SK-N-SH (cell line): ENCODE results near the gene FLT1.

Experiments
- ELF1 ChIP-seq: IDR thresholded peaks from 2 replicates; pipeline ENCODE4 v1.4.0; 2012
- EP300 ChIP-seq, 2 experiments: IDR thresholded peaks; 2 replicates each; pipeline versions ENCODE4 v1.4.0 to v1.6.1; 2012; ENCODE audit warnings: borderline replicate concordance in 1 of 2, low read depth in 1 of 2, low read length in 1 of 2
- FOXJ3 ChIP-seq: sonication (generic); formaldehyde crosslinking; IDR thresholded peaks from 2 replicates; pipeline ENCODE4 v1.5.1; 2020; ENCODE audit warnings: mild to moderate bottlenecking, missing genetic modification reagents
- GABPA ChIP-seq: IDR thresholded peaks from 2 replicates; pipeline ENCODE4 v1.4.0; 2012; ENCODE audit warnings: low read depth, mild to moderate bottlenecking
- MXI1 ChIP-seq: IDR thresholded peaks from 2 replicates; pipeline ENCODE4 v1.6.1; 2012; ENCODE audit warnings: mild to moderate bottlenecking, low read depth, low read length, improper control_type of control experiment
- POLR2AphosphoS5 ChIP-seq: IDR thresholded peaks from 2 replicates; pipeline ENCODE4 v1.6.1; 2012; ENCODE audit warnings: low read depth, low read length
- RFX5 ChIP-seq: IDR thresholded peaks from 2 replicates; pipeline ENCODE4 v1.6.1; 2012; ENCODE audit warnings: mild to moderate bottlenecking, improper control_type of control experiment, low read length
- RXRA ChIP-seq: IDR thresholded peaks from 2 replicates; pipeline ENCODE4 v1.4.0; 2012; ENCODE audit warnings: low read depth, mild to moderate bottlenecking, borderline replicate concordance
- SMC3 ChIP-seq: IDR thresholded peaks from 2 replicates; pipeline ENCODE4 v1.6.1; 2012; ENCODE audit warnings: low read depth, low read length, improper control_type of control experiment
- TAF1 ChIP-seq: IDR thresholded peaks from 2 replicates; pipeline ENCODE4 v1.6.1; 2012; ENCODE audit warnings: low read depth, mild to moderate bottlenecking, low read length, moderate library complexity, borderline replicate concordance
- TF ChIP-seq, protein P1 (sequence below): fragments of 200-600 bp; sonication (generic); IDR thresholded peaks from 2 replicates; pipeline ENCODE4 v1.6.1; 2017; ENCODE audit warnings: antibody characterized with exemption, mild to moderate bottlenecking, moderate library complexity
- TF ChIP-seq, protein P2 (sequence below): IDR thresholded peaks from 2 replicates; pipeline ENCODE4 v1.6.1; 2012; ENCODE audit warnings: mild to moderate bottlenecking, low read depth, low read length, moderate library complexity
- TF ChIP-seq, protein P3 (sequence below): IDR thresholded peaks from 2 replicates; pipeline ENCODE4 v1.4.0; 2012; ENCODE audit warnings: low read depth

DNA sequence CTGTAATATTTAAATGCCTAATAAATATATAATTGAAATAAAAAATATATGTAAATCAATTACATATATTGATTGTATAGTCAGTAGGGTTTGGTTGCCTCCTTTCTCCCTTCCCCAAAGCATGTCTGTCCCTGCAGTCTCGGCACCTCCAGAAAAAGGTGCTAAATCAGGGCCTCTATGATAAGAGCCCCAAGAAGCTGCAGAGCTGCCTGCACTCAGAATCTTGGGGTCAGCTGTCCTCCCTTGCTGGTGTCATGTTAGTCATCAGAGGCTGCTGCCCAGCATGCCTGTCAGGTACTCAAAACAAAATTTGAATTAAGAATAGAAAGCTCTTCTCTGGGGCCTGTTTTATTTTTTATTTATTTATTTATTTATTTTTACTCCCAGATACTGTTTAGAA lies 9.8 kb downstream of the FLT1 start:
- TF ChIP-seq SMC3 (no peak), MXI1 (no peak), TAF1 (no peak), RXRA (no peak), EP300 (IDR thresholded peaks at IDR 0.05; ENCODE audit: borderline replicate concordance in 1 of 2, low read depth in 1 of 2, low read length in 1 of 2) (no peak), GABPA (no peak), FOXJ3 (no peak), ELF1 (no peak), RFX5 (no peak), POLR2AphosphoS5 (no peak)
- TF ChIP-seq, protein P1, sequence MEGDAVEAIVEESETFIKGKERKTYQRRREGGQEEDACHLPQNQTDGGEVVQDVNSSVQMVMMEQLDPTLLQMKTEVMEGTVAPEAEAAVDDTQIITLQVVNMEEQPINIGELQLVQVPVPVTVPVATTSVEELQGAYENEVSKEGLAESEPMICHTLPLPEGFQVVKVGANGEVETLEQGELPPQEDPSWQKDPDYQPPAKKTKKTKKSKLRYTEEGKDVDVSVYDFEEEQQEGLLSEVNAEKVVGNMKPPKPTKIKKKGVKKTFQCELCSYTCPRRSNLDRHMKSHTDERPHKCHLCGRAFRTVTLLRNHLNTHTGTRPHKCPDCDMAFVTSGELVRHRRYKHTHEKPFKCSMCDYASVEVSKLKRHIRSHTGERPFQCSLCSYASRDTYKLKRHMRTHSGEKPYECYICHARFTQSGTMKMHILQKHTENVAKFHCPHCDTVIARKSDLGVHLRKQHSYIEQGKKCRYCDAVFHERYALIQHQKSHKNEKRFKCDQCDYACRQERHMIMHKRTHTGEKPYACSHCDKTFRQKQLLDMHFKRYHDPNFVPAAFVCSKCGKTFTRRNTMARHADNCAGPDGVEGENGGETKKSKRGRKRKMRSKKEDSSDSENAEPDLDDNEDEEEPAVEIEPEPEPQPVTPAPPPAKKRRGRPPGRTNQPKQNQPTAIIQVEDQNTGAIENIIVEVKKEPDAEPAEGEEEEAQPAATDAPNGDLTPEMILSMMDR: no peak
- TF ChIP-seq, protein P2, sequence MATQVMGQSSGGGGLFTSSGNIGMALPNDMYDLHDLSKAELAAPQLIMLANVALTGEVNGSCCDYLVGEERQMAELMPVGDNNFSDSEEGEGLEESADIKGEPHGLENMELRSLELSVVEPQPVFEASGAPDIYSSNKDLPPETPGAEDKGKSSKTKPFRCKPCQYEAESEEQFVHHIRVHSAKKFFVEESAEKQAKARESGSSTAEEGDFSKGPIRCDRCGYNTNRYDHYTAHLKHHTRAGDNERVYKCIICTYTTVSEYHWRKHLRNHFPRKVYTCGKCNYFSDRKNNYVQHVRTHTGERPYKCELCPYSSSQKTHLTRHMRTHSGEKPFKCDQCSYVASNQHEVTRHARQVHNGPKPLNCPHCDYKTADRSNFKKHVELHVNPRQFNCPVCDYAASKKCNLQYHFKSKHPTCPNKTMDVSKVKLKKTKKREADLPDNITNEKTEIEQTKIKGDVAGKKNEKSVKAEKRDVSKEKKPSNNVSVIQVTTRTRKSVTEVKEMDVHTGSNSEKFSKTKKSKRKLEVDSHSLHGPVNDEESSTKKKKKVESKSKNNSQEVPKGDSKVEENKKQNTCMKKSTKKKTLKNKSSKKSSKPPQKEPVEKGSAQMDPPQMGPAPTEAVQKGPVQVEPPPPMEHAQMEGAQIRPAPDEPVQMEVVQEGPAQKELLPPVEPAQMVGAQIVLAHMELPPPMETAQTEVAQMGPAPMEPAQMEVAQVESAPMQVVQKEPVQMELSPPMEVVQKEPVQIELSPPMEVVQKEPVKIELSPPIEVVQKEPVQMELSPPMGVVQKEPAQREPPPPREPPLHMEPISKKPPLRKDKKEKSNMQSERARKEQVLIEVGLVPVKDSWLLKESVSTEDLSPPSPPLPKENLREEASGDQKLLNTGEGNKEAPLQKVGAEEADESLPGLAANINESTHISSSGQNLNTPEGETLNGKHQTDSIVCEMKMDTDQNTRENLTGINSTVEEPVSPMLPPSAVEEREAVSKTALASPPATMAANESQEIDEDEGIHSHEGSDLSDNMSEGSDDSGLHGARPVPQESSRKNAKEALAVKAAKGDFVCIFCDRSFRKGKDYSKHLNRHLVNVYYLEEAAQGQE: no peak
- TF ChIP-seq, protein P3, sequence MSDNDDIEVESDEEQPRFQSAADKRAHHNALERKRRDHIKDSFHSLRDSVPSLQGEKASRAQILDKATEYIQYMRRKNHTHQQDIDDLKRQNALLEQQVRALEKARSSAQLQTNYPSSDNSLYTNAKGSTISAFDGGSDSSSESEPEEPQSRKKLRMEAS: no peak
